GM12892 (cell line): ENCODE data around the gene RPTOR.
A peak's percentile ranks its signal among the peaks of the same experiment; 100 is the strongest.

ENCODE experiments used
- DNase-seq: peaks from one replicate; pipeline ENCODE4 v3.0.0; 2011; ENCODE audit not compliant: insufficient read length
- FAIRE-seq: peaks from 2 replicates; lab custom pipeline; 2011; peaks lifted over from hg19 to GRCh38; lab: Jason Lieb, UNC
- POLR2A ChIP-seq: IDR thresholded peaks from 2 replicates; pipeline ENCODE4 v1.6.1; 2011; ENCODE audit warnings: low read depth, low read length, control low read depth
- POLR2AphosphoS5 ChIP-seq: IDR thresholded peaks from 2 replicates; pipeline ENCODE4 v1.6.1; 2011; ENCODE audit warnings: low read depth, low read length, control low read depth
- TAF1 ChIP-seq: IDR thresholded peaks from 2 replicates; pipeline ENCODE4 v1.6.1; 2011; ENCODE audit warnings: low read depth, mild to moderate bottlenecking, control low read depth, low read length, borderline replicate concordance

The RPTOR gene

GRCh38 chr17:80604670-80605010, 60.0 kb downstream of the RPTOR start:
- DNase-seq: no peak
- no peak for FAIRE-seq
- TF ChIP-seq POLR2A (no peak), TAF1 (no peak), POLR2AphosphoS5 (no peak)

- FAIRE-seq: peak; percentile 87
- DNase-seq: peak; percentile 70
- TF ChIP-seq POLR2AphosphoS5: peak; percentile 61
- TF ChIP-seq POLR2A: peak; percentile 49; the same call in 1 of the 2 replicates
- TF ChIP-seq TAF1: no peak
Observed at GRCh38 chr17:80605326-80606066, 60.9 kb downstream of the RPTOR start.

GRCh38 chr17:80608326-80608725, 63.7 kb downstream of the RPTOR start:
- no peak for DNase-seq
- FAIRE-seq: no peak
- TF ChIP-seq POLR2A (no peak), POLR2AphosphoS5 (no peak), TAF1 (no peak)

- no peak for FAIRE-seq
- TF ChIP-seq POLR2AphosphoS5: no peak
- no peak for TF ChIP-seq POLR2A
- no peak for TF ChIP-seq TAF1
- DNase-seq: no peak
Observed at GRCh38 chr17:80609757-80610156, 65.1 kb downstream of the RPTOR start.

- no peak for TF ChIP-seq POLR2AphosphoS5
- no peak for TF ChIP-seq TAF1
- no peak for TF ChIP-seq POLR2A
- FAIRE-seq (no peak), DNase-seq (no peak)
Observed at GRCh38 chr17:80611816-80612215, 67.2 kb downstream of the RPTOR start.

- DNase-seq: no peak
- no peak for FAIRE-seq
- no peak for TF ChIP-seq POLR2AphosphoS5
- no peak for TF ChIP-seq POLR2A
- TF ChIP-seq TAF1: no peak
Observed at GRCh38 chr17:80612997-80613731, 68.5 kb downstream of the RPTOR start.

- TF ChIP-seq POLR2AphosphoS5: no peak
- TF ChIP-seq TAF1: no peak
- no peak for TF ChIP-seq POLR2A
- peak; percentile 65 for FAIRE-seq
Observed at GRCh38 chr17:80613732-80614071, 69.1 kb downstream of the RPTOR start.

GRCh38 chr17:80614332-80615047, 69.9 kb downstream of the RPTOR start:
- FAIRE-seq (no peak), DNase-seq (no peak)
- TF ChIP-seq POLR2AphosphoS5 (no peak), TAF1 (no peak), POLR2A (no peak)

More at GRCh38 chr17:80613732-80614071, 69.1 kb downstream of the RPTOR start:
- no peak for DNase-seq

GRCh38 chr17:80615376-80615775, 70.7 kb downstream of the RPTOR start:
- FAIRE-seq (no peak), DNase-seq (no peak)
- no peak for TF ChIP-seq TAF1
- no peak for TF ChIP-seq POLR2A

- TF ChIP-seq TAF1 (no peak), POLR2AphosphoS5 (no peak), POLR2A (no peak)
- FAIRE-seq (no peak), DNase-seq (no peak)
Observed at GRCh38 chr17:80616705-80617104, 72.1 kb downstream of the RPTOR start.

- FAIRE-seq (no peak), DNase-seq (no peak)
- TF ChIP-seq TAF1: no peak
- no peak for TF ChIP-seq POLR2A
- no peak for TF ChIP-seq POLR2AphosphoS5
Observed at GRCh38 chr17:80618304-80618703, 73.7 kb downstream of the RPTOR start.

- TF ChIP-seq POLR2AphosphoS5: no peak
- TF ChIP-seq TAF1: no peak
- TF ChIP-seq POLR2A: no peak
- FAIRE-seq (no peak), DNase-seq (no peak)
Observed at GRCh38 chr17:80619535-80620235, 75.0 kb downstream of the RPTOR start.
